Vagina (tissue), 2 donors: ENCODE results near the gene BASP1.

ENCODE experiments used
- POLR2A ChIP-seq, 2 donors: fragments of 450-650 bp; IDR thresholded peaks; one replicate each; pipeline ENCODE4 v1.6.1; 2017; ENCODE audit warnings: antibody characterized with exemption in 2 of 2, mild to moderate bottlenecking in 2 of 2, moderate library complexity in 2 of 2
- POLR2AphosphoS5 ChIP-seq, 2 donors: sonication (generic); formaldehyde crosslinking; IDR thresholded peaks; one replicate each; pipeline ENCODE4 v1.9.0; 2017; ENCODE audit warnings: antibody characterized with exemption in 2 of 2, mild to moderate bottlenecking in 2 of 2, low read depth in 1 of 2; ENCODE audit not compliant: insufficient read depth in 1 of 2

- TF ChIP-seq POLR2A (IDR thresholded peaks at IDR 0.05), result no peak
- no peak for TF ChIP-seq POLR2AphosphoS5 (IDR thresholded peaks at IDR 0.05; ENCODE audit: insufficient read depth in 1 of 2, low read depth in 1 of 2)
Observed at GRCh38 chr5:17177501-17178372, 39.7 kb upstream of the BASP1 start.
